ENCODE measurements around the gene INAFM2.

INAFM2 gene

DNA sequence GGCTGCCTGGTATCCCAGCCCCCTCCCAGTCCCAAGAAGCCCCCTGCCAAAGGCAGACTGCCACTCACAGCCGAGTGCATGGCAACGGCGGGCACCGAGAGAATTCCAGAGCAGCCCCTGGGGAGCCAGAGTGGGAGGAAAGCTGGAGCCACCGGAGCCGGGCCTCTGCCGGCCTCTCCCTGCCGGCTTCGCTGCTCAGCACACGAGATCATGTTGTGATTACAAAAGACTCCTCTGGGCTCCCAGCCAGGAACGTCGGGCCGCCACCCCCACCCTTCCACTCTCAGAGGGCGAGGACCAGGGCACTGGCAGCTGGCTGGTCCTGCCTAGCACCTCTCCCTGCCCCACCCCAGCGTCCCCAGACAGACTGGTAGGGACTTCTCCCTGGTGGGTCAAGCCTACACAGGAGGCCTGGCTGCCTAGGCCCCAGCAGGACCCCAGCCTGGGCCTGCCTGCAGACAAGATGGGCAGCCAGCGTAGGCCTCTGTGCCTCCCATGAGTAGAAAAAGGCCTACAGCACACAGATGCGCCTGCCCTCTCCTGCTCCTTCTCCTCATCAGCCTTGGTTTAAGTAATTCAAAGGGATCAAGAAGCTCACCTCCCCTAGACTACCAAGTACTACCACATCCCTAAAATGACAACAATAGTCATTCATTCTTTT lies 17.4 kb downstream of the INAFM2 start, which contains the start of gene CCDC9B (continued):
- TF ChIP-seq SP2 (tag by site-specific recombination; IDR thresholded peaks at IDR 0.05) (0 out of 2 replicates have a peak, but pooled peaks have one; percentile 9), GFI1B (tag by site-specific recombination; IDR thresholded peaks at IDR 0.05) (no peak), SP7 (tag by site-specific recombination; IDR thresholded peaks at IDR 0.05) (peak; percentile 43; the same call in 1 of the 2 replicates), MYNN (tag by site-specific recombination; IDR thresholded peaks at IDR 0.05; ENCODE audit: borderline replicate concordance) (no peak), ZBTB17 (tag by site-specific recombination; IDR thresholded peaks at IDR 0.05) (peak; percentile 52; the same call in 1 of the 2 replicates), ZNF140 (tag by site-specific recombination; IDR thresholded peaks at IDR 0.05) (no peak), ZNF510 (tag by site-specific recombination; IDR thresholded peaks at IDR 0.05; ENCODE audit: insufficient replicate concordance) (no peak), ZNF423 (tag by site-specific recombination; IDR thresholded peaks at IDR 0.05) (no peak), ZNF416 (tag by site-specific recombination; IDR thresholded peaks at IDR 0.05) (no peak), ZNF404 (tag by site-specific recombination; IDR thresholded peaks at IDR 0.05) (no peak), ZNF10 (tag by site-specific recombination; IDR thresholded peaks at IDR 0.05) (no peak), ZNF354C (tag by site-specific recombination; IDR thresholded peaks at IDR 0.05; ENCODE audit: borderline replicate concordance, low read depth) (no peak), ZNF169 (tag by site-specific recombination; IDR thresholded peaks at IDR 0.05) (no peak), ZBTB1 (tag by site-specific recombination; IDR thresholded peaks at IDR 0.05) (no peak), ZNF302 (tag by site-specific recombination; IDR thresholded peaks at IDR 0.05; ENCODE audit: low read depth) (no peak), ZNF561 (tag by site-specific recombination; IDR thresholded peaks at IDR 0.05; ENCODE audit: borderline replicate concordance) (no peak), KLF1 (tag by site-specific recombination; IDR thresholded peaks at IDR 0.05) (peak; percentile 62), ZNF184 (tag by site-specific recombination; IDR thresholded peaks at IDR 0.05) (no peak), ZNF239 (tag by site-specific recombination; IDR thresholded peaks at IDR 0.05) (no peak), ZNF202 (tag by site-specific recombination; IDR thresholded peaks at IDR 0.05; ENCODE audit: borderline replicate concordance) (no peak), ZNF600 (tag by site-specific recombination; IDR thresholded peaks at IDR 0.05) (peak; percentile 85), ZNF626 (tag by site-specific recombination; IDR thresholded peaks at IDR 0.05) (no peak)
- TF ChIP-seq, protein P1, sequence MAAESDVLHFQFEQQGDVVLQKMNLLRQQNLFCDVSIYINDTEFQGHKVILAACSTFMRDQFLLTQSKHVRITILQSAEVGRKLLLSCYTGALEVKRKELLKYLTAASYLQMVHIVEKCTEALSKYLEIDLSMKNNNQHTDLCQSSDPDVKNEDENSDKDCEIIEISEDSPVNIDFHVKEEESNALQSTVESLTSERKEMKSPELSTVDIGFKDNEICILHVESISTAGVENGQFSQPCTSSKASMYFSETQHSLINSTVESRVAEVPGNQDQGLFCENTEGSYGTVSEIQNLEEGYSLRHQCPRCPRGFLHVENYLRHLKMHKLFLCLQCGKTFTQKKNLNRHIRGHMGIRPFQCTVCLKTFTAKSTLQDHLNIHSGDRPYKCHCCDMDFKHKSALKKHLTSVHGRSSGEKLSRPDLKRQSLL (tag by site-specific recombination; IDR thresholded peaks at IDR 0.05) = peak; percentile 98
- TF ChIP-seq, protein P2, sequence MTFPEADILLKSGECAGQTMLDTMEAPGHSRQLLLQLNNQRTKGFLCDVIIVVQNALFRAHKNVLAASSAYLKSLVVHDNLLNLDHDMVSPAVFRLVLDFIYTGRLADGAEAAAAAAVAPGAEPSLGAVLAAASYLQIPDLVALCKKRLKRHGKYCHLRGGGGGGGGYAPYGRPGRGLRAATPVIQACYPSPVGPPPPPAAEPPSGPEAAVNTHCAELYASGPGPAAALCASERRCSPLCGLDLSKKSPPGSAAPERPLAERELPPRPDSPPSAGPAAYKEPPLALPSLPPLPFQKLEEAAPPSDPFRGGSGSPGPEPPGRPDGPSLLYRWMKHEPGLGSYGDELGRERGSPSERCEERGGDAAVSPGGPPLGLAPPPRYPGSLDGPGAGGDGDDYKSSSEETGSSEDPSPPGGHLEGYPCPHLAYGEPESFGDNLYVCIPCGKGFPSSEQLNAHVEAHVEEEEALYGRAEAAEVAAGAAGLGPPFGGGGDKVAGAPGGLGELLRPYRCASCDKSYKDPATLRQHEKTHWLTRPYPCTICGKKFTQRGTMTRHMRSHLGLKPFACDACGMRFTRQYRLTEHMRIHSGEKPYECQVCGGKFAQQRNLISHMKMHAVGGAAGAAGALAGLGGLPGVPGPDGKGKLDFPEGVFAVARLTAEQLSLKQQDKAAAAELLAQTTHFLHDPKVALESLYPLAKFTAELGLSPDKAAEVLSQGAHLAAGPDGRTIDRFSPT (tag by site-specific recombination; IDR thresholded peaks at IDR 0.05) = peak; percentile 43; the same call in 1 of the 2 replicates
- TF ChIP-seq, protein P3, sequence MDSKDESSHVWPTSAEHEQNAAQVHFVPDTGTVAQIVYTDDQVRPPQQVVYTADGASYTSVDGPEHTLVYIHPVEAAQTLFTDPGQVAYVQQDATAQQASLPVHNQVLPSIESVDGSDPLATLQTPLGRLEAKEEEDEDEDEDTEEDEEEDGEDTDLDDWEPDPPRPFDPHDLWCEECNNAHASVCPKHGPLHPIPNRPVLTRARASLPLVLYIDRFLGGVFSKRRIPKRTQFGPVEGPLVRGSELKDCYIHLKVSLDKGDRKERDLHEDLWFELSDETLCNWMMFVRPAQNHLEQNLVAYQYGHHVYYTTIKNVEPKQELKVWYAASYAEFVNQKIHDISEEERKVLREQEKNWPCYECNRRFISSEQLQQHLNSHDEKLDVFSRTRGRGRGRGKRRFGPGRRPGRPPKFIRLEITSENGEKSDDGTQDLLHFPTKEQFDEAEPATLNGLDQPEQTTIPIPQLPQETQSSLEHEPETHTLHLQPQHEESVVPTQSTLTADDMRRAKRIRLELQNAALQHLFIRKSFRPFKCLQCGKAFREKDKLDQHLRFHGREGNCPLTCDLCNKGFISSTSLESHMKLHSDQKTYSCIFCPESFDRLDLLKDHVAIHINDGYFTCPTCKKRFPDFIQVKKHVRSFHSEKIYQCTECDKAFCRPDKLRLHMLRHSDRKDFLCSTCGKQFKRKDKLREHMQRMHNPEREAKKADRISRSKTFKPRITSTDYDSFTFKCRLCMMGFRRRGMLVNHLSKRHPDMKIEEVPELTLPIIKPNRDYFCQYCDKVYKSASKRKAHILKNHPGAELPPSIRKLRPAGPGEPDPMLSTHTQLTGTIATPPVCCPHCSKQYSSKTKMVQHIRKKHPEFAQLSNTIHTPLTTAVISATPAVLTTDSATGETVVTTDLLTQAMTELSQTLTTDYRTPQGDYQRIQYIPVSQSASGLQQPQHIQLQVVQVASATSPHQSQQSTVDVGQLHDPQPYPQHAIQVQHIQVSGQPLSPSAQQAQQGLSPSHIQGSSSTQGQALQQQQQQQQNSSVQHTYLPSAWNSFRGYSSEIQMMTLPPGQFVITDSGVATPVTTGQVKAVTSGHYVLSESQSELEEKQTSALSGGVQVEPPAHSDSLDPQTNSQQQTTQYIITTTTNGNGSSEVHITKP (tag by site-specific recombination; IDR thresholded peaks at IDR 0.05) = no peak
- TF ChIP-seq, protein P4, sequence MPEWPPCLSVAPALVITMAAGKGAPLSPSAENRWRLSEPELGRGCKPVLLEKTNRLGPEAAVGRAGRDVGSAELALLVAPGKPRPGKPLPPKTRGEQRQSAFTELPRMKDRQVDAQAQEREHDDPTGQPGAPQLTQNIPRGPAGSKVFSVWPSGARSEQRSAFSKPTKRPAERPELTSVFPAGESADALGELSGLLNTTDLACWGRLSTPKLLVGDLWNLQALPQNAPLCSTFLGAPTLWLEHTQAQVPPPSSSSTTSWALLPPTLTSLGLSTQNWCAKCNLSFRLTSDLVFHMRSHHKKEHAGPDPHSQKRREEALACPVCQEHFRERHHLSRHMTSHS (tag by site-specific recombination; IDR thresholded peaks at IDR 0.05) = no peak
- TF ChIP-seq, protein P5, sequence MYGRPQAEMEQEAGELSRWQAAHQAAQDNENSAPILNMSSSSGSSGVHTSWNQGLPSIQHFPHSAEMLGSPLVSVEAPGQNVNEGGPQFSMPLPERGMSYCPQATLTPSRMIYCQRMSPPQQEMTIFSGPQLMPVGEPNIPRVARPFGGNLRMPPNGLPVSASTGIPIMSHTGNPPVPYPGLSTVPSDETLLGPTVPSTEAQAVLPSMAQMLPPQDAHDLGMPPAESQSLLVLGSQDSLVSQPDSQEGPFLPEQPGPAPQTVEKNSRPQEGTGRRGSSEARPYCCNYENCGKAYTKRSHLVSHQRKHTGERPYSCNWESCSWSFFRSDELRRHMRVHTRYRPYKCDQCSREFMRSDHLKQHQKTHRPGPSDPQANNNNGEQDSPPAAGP (tag by site-specific recombination; IDR thresholded peaks at IDR 0.05) = 0 out of 2 replicates have a peak, but pooled peaks have one; percentile 19
- TF ChIP-seq, protein P6, sequence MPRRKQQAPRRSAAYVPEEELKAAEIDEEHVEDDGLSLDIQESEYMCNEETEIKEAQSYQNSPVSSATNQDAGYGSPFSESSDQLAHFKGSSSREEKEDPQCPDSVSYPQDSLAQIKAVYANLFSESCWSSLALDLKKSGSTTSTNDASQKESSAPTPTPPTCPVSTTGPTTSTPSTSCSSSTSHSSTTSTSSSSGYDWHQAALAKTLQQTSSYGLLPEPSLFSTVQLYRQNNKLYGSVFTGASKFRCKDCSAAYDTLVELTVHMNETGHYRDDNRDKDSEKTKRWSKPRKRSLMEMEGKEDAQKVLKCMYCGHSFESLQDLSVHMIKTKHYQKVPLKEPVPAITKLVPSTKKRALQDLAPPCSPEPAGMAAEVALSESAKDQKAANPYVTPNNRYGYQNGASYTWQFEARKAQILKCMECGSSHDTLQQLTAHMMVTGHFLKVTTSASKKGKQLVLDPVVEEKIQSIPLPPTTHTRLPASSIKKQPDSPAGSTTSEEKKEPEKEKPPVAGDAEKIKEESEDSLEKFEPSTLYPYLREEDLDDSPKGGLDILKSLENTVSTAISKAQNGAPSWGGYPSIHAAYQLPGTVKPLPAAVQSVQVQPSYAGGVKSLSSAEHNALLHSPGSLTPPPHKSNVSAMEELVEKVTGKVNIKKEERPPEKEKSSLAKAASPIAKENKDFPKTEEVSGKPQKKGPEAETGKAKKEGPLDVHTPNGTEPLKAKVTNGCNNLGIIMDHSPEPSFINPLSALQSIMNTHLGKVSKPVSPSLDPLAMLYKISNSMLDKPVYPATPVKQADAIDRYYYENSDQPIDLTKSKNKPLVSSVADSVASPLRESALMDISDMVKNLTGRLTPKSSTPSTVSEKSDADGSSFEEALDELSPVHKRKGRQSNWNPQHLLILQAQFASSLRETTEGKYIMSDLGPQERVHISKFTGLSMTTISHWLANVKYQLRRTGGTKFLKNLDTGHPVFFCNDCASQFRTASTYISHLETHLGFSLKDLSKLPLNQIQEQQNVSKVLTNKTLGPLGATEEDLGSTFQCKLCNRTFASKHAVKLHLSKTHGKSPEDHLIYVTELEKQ (tag by site-specific recombination; IDR thresholded peaks at IDR 0.05; ENCODE audit: borderline replicate concordance) = no peak
